ENCODE measurements around the gene APBB2. TPM values are rescaled to one million over a fixed set of nuclear protein-coding genes. Genes with fewer than 3 reads are reported as not detected.

The APBB2 gene
- total and polyA plus RNA-seq, 2 experiments from 2014 or later = 35.8 to 74.8 TPM

- no peaks in the 10 kb centered on the region for H3K9me3 Mint-ChIP-seq
- ATAC-seq = no peak
Measured at GRCh38 chr4:40800064-40800463, 414.3 kb downstream of the APBB2 start.

More at GRCh38 chr4:40800064-40800463, 414.3 kb downstream of the APBB2 start:
- Histone ChIP-seq H4K20me1 (replicated peaks; ENCODE audit: insufficient read depth) (no peaks in the 10 kb centered on the region), H3K36me3 (ENCODE audit: insufficient read depth) (no peaks in the 10 kb centered on the region), H3K4me3 (no peak overlapping the region), H3K9me2 (ENCODE audit: insufficient read depth) (no peaks in the 10 kb centered on the region; the same call in 1 of the 2 replicates), H3K4me2 (no peak overlapping the region), H3F3A (replicated peaks; ENCODE audit: low read depth) (no peaks in the 10 kb centered on the region), H2AFZ (no peak overlapping the region), H3K79me2 (replicated peaks; ENCODE audit: insufficient read depth) (no peaks in the 10 kb centered on the region), H3K27ac (ENCODE audit: low read depth) (no peak overlapping the region), H3K4me1 (ENCODE audit: insufficient read depth) (no peaks in the 10 kb centered on the region), H3K27me3 (ENCODE audit: insufficient read depth) (no peaks in the 10 kb centered on the region)
- Mint-ChIP-seq H3K27ac (no peak overlapping the region), H3K36me3 (ENCODE audit: low read depth) (no peaks in the 10 kb centered on the region), H3K4me3 (no peak overlapping the region), H3K27me3 (ENCODE audit: insufficient read depth, low read depth, poor library complexity) (no peaks in the 10 kb centered on the region), H3K4me1 (no peaks in the 10 kb centered on the region)
- no peak for TF ChIP-seq ETS1 (IDR thresholded peaks at IDR 0.05)
- TF ChIP-seq REST (IDR thresholded peaks at IDR 0.05; ENCODE audit: unreplicated experiment) = no peak
- TF ChIP-seq CREB1 (CRISPR knock-in tag; IDR thresholded peaks at IDR 0.05; ENCODE audit: low read depth) = no peak
- no peak for TF ChIP-seq EZH2 (IDR thresholded peaks at IDR 0.05; ENCODE audit: low read depth, unreplicated experiment)
- TF ChIP-seq STAT1 (IDR thresholded peaks at IDR 0.05; ENCODE audit: unreplicated experiment) = no peak
- TF ChIP-seq JUNB (IDR thresholded peaks at IDR 0.05; ENCODE audit: unreplicated experiment) = no peak
- no peak for TF ChIP-seq EZH2phosphoT487 (IDR thresholded peaks at IDR 0.05; ENCODE audit: unreplicated experiment)
- no peak for TF ChIP-seq NANOG (IDR thresholded peaks at IDR 0.05; ENCODE audit: borderline replicate concordance)
- no peak for TF ChIP-seq ZNF114 (CRISPR knock-in tag; IDR thresholded peaks at IDR 0.05)
- no peak for TF ChIP-seq ZNF331 (CRISPR knock-in tag; IDR thresholded peaks at IDR 0.05; ENCODE audit: low read depth)
- no peak for TF ChIP-seq ZNF462 (CRISPR knock-in tag; IDR thresholded peaks at IDR 0.05)
- TF ChIP-seq POLR2AphosphoS5 (IDR thresholded peaks at IDR 0.05; ENCODE audit: low read depth) = no peak
- no peak for TF ChIP-seq CTCF (conservative IDR thresholded peaks at IDR 0.05; ENCODE audit: low read depth in 2 of 2)
- DNase-seq (ENCODE audit: low spot score) = no peak
